HCT116 (cell line): Measurements from ENCODE around the gene ATP8A1.

Experiments used
- CEBPB ChIP-seq: IDR thresholded peaks from 2 replicates; pipeline ENCODE4 v1.6.1; 2012; ENCODE audit warnings: low read depth
- EZH2 ChIP-seq: fragments of 200-600 bp; sonication (generic); IDR thresholded peaks from 2 replicates; pipeline ENCODE4 v1.6.1; 2017; ENCODE audit warnings: antibody characterized with exemption, mixed run types
- EZH2phosphoT487 ChIP-seq: fragments of 200-600 bp; IDR thresholded peaks from 2 replicates; pipeline ENCODE4 v1.6.1; 2018; ENCODE audit warnings: antibody characterized with exemption, borderline replicate concordance
- REST ChIP-seq: IDR thresholded peaks from 2 replicates; pipeline ENCODE4 v1.6.1; 2012; ENCODE audit warnings: low read depth
- ZNF274 ChIP-seq: fragments of 200-500 bp; sonication (Bioruptor generic); IDR thresholded peaks from 2 replicates; pipeline ENCODE4 v1.6.1; 2014; ENCODE audit warnings: mild to moderate bottlenecking, low read depth, low read length, inconsistent platforms
- TF ChIP-seq, protein P1 (sequence below), 3 experiments: fragments of 200-600 bp in 1 of 3; sonication (generic) in 1 of 3; IDR thresholded peaks in 2 of 3; conservative IDR thresholded peaks in 1 of 3; 2 replicates each; pipeline ENCODE4 v1.5.1; 2012 to 2017; ENCODE audit warnings: low read depth in 2 of 3, low read length in 2 of 3, antibody characterized with exemption in 1 of 3, borderline replicate concordance in 1 of 3, control low read depth in 1 of 3, mild to moderate bottlenecking in 1 of 3, mixed read lengths in 1 of 3, mixed run types in 1 of 3, moderate library complexity in 1 of 3; ENCODE audit not compliant: insufficient read depth in 1 of 3

DNA sequence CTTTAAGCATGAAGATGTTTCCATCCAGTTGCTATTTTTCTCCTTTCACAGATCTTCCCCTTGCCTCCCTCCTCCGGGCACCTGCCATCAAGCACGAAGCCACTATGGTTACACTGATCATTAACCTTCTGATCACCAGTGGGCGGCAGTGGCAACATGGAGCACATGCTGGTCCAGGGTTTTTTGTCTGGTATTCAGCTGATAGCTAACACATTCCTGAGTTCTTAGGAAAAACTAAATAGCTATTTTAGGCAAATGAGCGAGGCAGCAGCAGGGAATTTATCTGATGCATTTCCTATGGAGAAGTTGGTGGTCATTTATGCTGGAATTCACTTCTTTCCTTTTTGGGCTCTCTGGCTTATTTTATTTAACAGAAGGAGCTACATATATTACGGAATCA, 236.8 kb downstream of the ATP8A1 start:
- no peak for TF ChIP-seq EZH2
- no peak for TF ChIP-seq ZNF274
- TF ChIP-seq CEBPB, result no peak
- TF ChIP-seq, protein P1, sequence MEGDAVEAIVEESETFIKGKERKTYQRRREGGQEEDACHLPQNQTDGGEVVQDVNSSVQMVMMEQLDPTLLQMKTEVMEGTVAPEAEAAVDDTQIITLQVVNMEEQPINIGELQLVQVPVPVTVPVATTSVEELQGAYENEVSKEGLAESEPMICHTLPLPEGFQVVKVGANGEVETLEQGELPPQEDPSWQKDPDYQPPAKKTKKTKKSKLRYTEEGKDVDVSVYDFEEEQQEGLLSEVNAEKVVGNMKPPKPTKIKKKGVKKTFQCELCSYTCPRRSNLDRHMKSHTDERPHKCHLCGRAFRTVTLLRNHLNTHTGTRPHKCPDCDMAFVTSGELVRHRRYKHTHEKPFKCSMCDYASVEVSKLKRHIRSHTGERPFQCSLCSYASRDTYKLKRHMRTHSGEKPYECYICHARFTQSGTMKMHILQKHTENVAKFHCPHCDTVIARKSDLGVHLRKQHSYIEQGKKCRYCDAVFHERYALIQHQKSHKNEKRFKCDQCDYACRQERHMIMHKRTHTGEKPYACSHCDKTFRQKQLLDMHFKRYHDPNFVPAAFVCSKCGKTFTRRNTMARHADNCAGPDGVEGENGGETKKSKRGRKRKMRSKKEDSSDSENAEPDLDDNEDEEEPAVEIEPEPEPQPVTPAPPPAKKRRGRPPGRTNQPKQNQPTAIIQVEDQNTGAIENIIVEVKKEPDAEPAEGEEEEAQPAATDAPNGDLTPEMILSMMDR (IDR thresholded peaks at IDR 0.05 in 2 of 3, conservative IDR thresholded peaks at IDR 0.05 in 1 of 3; ENCODE audit: borderline replicate concordance in 1 of 3, insufficient read depth in 1 of 3, low read depth in 2 of 3, low read length in 2 of 3), result no peak
- TF ChIP-seq EZH2phosphoT487, result no peak
- no peak for TF ChIP-seq REST
